K562 (cell line): Measurements from ENCODE around the gene HLA-DMB.

Experiments used
- FOXK1 ChIP-seq: sonication (generic); formaldehyde crosslinking; IDR thresholded peaks from 2 replicates; pipeline ENCODE4 v1.8.0; 2022; ENCODE audit warnings: missing genetic modification reagents, mild to moderate bottlenecking, borderline replicate concordance
- PHF8 ChIP-seq: fragments of 200-600 bp; sonication (generic); IDR thresholded peaks from 2 replicates; pipeline ENCODE4 v1.6.1; 2012; ENCODE audit warnings: mixed run types, mild to moderate bottlenecking, inconsistent platforms, low read length, moderate library complexity, borderline replicate concordance
- TCF3 ChIP-seq: sonication (generic); formaldehyde crosslinking; IDR thresholded peaks from 2 replicates; pipeline ENCODE4 v1.4.0; 2020; ENCODE audit warnings: mild to moderate bottlenecking, missing genetic modification reagents
- ZNF224 ChIP-seq: sonication (generic); formaldehyde crosslinking; IDR thresholded peaks from 2 replicates; pipeline ENCODE4 v1.8.0; 2022; ENCODE audit warnings: mild to moderate bottlenecking, missing genetic modification reagents
- TF ChIP-seq, protein P1 (sequence below), 2 experiments: fragments of 450-650 bp in 1 of 2; sonication (generic) in 1 of 2; formaldehyde crosslinking in 1 of 2; IDR thresholded peaks in 1 of 2; conservative IDR thresholded peaks in 1 of 2; 2 replicates each; pipeline versions ENCODE4 v1.6.1 to v1.8.1; 2016 to 2023; ENCODE audit warnings: mild to moderate bottlenecking in 2 of 2, moderate library complexity in 2 of 2, inconsistent platforms in 1 of 2, missing genetic modification reagents in 1 of 2
- TF ChIP-seq, protein P2 (sequence below): sonication (generic); formaldehyde crosslinking; IDR thresholded peaks from 2 replicates; pipeline ENCODE4 v1.4.0; 2020; ENCODE audit warnings: mild to moderate bottlenecking, missing genetic modification reagents
- TF ChIP-seq, protein P3 (sequence below): sonication (generic); formaldehyde crosslinking; IDR thresholded peaks from 2 replicates; pipeline ENCODE4 v1.8.1; 2023; ENCODE audit warnings: mild to moderate bottlenecking, missing genetic modification reagents

DNA sequence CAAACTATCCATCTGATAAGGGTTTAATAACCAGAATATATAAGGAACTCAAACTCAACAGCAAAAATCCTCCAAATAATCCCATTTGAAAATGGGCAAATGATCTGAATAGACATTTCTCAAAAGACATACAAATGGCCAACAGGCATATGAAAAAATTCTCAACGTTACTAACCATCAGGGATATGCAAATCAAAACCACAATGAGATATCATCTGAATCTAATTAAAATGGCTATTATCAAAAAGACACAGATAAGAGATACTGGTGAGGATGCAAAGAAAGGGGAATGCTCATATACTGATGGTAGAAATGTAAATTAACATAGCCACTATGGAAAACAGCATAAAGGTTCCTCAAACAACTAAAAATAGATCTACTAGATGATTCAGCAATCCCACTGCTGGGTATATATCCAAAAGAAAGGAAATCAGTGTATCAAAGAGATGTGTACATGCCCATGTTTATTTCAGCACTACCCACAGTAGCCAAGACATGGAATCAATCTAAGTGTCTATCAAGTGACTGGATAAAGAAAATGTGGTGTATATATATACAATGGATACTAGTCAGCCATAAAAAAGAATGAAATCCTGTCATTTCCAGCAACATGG lies 21.5 kb upstream of the HLA-DMB start:
- TF ChIP-seq FOXK1 (CRISPR knock-in tag) (no peak), PHF8 (no peak), ZNF224 (CRISPR knock-in tag) (no peak), TCF3 (CRISPR knock-in tag) (no peak)
- TF ChIP-seq, protein P1, sequence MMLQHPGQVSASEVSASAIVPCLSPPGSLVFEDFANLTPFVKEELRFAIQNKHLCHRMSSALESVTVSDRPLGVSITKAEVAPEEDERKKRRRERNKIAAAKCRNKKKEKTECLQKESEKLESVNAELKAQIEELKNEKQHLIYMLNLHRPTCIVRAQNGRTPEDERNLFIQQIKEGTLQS (IDR thresholded peaks at IDR 0.05): no peak
- TF ChIP-seq, protein P1 (CRISPR knock-in tag; conservative IDR thresholded peaks at IDR 0.05): no peak
- TF ChIP-seq, protein P2, sequence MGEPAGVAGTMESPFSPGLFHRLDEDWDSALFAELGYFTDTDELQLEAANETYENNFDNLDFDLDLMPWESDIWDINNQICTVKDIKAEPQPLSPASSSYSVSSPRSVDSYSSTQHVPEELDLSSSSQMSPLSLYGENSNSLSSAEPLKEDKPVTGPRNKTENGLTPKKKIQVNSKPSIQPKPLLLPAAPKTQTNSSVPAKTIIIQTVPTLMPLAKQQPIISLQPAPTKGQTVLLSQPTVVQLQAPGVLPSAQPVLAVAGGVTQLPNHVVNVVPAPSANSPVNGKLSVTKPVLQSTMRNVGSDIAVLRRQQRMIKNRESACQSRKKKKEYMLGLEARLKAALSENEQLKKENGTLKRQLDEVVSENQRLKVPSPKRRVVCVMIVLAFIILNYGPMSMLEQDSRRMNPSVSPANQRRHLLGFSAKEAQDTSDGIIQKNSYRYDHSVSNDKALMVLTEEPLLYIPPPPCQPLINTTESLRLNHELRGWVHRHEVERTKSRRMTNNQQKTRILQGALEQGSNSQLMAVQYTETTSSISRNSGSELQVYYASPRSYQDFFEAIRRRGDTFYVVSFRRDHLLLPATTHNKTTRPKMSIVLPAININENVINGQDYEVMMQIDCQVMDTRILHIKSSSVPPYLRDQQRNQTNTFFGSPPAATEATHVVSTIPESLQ (CRISPR knock-in tag): no peak
- TF ChIP-seq, protein P3, sequence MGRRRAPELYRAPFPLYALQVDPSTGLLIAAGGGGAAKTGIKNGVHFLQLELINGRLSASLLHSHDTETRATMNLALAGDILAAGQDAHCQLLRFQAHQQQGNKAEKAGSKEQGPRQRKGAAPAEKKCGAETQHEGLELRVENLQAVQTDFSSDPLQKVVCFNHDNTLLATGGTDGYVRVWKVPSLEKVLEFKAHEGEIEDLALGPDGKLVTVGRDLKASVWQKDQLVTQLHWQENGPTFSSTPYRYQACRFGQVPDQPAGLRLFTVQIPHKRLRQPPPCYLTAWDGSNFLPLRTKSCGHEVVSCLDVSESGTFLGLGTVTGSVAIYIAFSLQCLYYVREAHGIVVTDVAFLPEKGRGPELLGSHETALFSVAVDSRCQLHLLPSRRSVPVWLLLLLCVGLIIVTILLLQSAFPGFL (CRISPR knock-in tag): no peak
